Activated naive CD8-positive, alpha-beta T cell (primary cell): ENCODE data around the gene B4GAT1.

Source experiments
- H3K27ac Mint-ChIP-seq: one replicate; pipeline ENCODE4 v1.8.0; 2021; ENCODE audit warnings: mixed read lengths
- H3K27me3 Mint-ChIP-seq: one replicate; pipeline ENCODE4 v1.8.0; 2021; ENCODE audit warnings: mixed read lengths
- H3K36me3 Mint-ChIP-seq: one replicate; pipeline ENCODE4 v1.8.0; 2021; ENCODE audit warnings: mixed read lengths
- H3K4me1 Mint-ChIP-seq: one replicate; pipeline ENCODE4 v1.8.0; 2021; ENCODE audit warnings: low read depth, mixed read lengths
- H3K4me3 Mint-ChIP-seq: one replicate; pipeline ENCODE4 v1.8.0; 2021; ENCODE audit warnings: mild to moderate bottlenecking, mixed read lengths
- H3K9me3 Mint-ChIP-seq: one replicate; pipeline ENCODE4 v1.8.0; 2021; ENCODE audit warnings: low read depth, mixed read lengths

Gene B4GAT1

DNA sequence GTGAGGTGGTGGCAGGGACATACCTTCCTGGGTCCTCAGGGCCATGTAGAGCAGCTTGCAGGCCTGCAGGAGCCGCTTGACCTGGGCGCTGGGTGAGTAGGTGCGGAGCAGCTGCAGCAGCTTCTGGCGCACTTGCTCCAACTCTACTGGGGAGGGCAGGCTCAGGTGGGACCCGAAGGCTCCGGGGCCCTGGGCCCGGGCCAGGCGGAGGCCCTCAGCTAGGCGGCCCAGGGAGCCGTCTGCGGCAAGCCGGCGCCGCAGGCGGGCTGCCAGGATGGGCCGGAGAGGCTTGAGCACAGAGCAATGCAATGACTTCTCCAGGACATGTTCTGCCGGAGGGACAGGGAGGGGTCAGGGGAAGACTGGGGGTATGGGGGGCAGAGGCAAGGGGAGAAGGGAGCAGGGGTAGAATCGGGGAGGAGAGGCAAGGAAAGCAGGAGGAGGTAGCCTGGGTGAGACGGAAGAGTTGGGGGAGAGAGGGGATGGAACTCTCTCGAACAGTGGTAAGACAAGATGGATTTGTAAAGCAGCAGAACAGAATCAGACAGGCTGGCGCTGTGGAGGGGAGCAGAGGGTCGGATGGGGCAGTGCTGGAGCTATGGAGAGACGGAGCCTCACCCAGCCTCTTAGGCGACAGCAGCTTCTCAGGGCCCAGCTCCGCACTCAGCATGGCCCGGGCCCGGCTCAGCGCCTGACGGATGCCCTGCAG lies 13.4 kb downstream of the B4GAT1 start:
- Mint-ChIP-seq H3K4me3 (no peak overlapping the region), H3K4me1 (peaks cover 28% of the 10 kb centered on the region), H3K36me3 (no peaks in the 10 kb centered on the region), H3K9me3 (no peaks in the 10 kb centered on the region), H3K27ac (no peak overlapping the region), H3K27me3 (no peaks in the 10 kb centered on the region)

DNA sequence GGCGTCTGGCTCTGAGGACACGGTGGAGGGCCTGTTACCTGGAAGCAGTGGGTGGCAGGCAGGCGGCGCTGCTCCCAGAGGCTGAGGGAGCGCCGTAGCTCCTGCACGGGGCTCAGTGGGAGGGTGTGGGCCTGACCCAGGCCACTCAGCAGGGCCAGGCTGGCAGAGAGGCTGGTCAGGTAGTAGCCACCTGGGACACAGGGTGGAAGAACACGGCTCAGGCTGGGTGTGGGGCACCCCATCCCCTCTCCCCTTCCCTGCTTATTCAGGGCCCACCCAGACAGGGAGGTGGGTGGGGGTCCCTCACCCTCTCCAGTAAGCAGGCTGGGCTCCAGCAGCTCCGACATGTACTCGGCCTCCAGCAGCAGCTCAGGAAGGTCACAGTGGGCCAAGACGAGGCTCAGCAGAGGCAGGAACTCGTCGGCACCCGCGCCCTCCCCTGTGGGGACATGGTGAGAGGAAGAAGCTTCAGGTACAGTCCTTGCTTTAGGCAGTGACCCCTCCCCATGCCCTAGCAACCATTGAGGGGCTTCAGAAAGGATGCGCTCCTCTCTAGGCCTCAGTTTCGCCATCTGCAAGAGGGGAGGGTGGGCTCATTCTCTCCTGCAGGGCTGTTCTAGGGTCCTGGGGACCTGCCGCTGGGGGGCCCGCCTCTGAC lies 14.1 kb downstream of the B4GAT1 start:
- Mint-ChIP-seq H3K27me3 (no peaks in the 10 kb centered on the region), H3K27ac (no peak overlapping the region), H3K36me3 (no peaks in the 10 kb centered on the region), H3K9me3 (no peaks in the 10 kb centered on the region), H3K4me1 (peaks cover 32% of the 10 kb centered on the region), H3K4me3 (no peak overlapping the region)

DNA sequence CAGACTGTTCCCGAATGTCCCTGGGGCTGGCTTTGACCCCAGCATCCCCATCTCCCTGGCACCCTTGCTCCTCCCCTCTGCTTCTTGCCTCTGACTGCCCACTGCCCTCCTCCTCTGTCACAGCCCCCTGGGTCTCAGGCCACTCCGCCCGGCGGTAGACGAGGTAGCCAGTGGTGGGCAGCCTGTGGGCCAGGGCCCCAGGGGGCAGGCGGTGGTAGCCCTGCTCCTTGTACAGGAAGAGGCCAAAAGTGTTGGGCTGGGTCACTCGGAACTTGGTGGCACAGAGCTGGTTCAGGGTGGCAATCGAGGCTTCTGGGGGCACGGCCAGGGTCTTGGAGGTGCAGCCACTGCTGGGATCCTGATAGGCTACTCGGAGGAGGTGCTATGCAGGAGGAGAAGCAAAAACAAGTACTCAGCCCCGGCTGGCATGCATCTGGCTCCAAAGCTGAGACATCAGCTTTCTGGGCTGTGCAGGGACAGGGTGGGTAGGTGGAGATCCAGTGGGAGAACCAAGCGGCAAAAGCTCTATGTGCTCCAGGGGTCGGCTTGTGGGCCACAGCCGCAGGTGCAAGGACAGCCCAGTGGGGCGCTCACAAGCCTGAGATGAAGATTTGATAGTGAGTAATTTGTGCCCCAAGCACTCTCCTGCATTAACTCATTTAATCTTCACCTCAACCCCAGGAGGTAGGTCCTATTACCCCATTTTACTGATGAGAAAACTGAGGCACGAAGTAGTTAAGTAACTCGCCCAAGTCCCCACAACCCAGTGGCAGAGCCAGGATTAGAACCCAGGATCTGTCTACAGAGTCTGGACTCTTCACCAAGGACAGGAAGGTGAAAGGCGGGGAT lies 14.8 kb downstream of the B4GAT1 start:
- H3K36me3 Mint-ChIP-seq = no peaks in the 10 kb centered on the region
- no peaks in the 10 kb centered on the region for H3K27me3 Mint-ChIP-seq
- no peaks in the 10 kb centered on the region for H3K9me3 Mint-ChIP-seq
- H3K27ac Mint-ChIP-seq = no peak overlapping the region
- H3K4me3 Mint-ChIP-seq = no peak overlapping the region
- peaks cover 35% of the 10 kb centered on the region for H3K4me1 Mint-ChIP-seq

DNA sequence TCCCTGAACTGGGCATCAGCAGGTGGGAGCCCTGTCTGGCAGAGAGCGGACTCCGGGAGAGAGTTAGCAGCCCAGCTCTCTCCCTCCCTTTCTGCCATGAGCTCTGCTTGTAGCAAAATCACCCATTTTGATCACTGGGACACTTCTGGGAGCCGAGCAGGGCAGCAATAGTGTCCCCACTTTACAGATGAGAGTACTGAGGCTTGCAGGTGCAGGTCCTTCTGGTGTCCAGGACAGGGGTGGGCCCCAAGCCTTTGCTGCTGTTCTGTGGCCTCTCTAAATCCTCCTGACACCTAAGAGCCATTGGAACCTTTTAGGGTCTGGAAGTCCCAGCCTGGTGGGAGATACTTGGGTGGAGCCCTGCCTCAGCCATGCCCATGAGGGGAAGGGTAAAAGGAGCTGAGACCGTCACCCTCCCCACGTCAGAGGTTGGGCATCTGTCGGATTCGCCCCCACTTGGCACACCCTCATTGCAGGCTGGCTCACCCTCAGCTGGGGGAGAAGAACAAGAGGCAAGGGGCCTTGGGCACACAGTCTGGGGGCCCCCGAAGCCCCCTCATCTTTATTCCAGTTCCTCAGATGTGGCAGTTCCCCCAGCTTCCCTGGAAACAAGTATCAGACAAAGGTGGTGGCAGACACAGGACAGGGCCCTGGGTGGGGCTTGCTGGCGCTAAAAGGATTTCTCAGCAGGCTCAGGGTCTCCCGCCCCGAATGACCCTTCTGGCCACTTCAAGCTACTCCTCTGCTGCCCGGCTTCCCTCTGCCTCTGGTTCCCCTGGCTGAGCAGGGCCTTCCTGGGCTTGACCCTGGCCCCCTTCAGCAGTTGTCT lies 15.7 kb downstream of the B4GAT1 start:
- Mint-ChIP-seq H3K36me3 (no peaks in the 10 kb centered on the region), H3K27me3 (no peaks in the 10 kb centered on the region), H3K27ac (no peak overlapping the region), H3K9me3 (no peaks in the 10 kb centered on the region), H3K4me3 (no peak overlapping the region), H3K4me1 (peaks cover 32% of the 10 kb centered on the region)

DNA sequence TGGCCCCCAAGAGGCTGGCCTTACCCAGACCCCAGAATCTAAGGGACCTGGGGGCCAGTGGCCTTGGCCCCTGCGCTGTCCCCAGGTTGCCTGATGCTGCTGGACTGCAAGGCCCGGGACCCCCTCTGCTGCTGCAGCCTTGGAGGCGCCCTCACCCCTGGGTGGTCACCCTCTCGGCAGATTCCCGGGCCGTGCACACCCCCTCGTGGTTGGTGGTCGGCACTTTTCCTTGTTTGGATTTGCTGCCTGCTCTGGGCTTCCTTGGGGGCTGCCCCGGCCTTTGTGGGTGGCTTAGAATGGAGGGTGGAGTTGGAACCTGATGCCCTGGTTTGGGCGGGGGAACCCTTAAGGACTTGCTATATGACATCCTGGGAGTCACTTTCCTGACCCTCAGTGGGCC lies 16.5 kb downstream of the B4GAT1 start:
- Mint-ChIP-seq H3K36me3 (no peaks in the 10 kb centered on the region), H3K9me3 (no peaks in the 10 kb centered on the region), H3K4me3 (no peak overlapping the region), H3K27ac (no peak overlapping the region), H3K4me1 (peaks cover 31% of the 10 kb centered on the region), H3K27me3 (no peaks in the 10 kb centered on the region)

DNA sequence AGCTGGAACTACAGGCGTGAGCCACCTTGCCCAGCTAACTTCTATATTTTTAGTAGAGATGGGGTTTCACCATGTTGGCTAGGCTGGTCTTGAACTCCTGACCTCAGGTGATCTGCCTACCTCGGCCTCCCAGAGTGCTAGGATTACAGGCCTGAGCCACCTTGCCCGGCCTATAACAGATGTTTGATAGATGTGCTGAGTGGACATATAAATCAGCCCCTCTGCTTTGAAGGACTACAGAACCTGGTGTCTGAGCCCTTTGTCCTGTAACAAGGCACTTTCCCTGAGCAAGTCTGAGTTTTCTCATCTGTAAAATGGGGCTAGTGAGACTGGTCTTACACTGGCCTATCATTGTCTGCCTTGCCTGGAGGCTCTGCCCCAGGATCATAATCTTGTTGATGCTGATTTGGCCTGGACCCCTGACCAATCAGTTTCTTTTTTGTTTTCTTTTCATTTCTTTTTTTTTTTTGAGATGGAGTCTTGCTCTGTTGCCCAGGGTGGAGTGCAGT lies 18.2 kb downstream of the B4GAT1 start:
- Mint-ChIP-seq H3K27ac (no peak overlapping the region), H3K36me3 (no peaks in the 10 kb centered on the region), H3K9me3 (no peaks in the 10 kb centered on the region), H3K4me1 (peaks cover 30% of the 10 kb centered on the region), H3K4me3 (no peak overlapping the region), H3K27me3 (no peaks in the 10 kb centered on the region)

DNA sequence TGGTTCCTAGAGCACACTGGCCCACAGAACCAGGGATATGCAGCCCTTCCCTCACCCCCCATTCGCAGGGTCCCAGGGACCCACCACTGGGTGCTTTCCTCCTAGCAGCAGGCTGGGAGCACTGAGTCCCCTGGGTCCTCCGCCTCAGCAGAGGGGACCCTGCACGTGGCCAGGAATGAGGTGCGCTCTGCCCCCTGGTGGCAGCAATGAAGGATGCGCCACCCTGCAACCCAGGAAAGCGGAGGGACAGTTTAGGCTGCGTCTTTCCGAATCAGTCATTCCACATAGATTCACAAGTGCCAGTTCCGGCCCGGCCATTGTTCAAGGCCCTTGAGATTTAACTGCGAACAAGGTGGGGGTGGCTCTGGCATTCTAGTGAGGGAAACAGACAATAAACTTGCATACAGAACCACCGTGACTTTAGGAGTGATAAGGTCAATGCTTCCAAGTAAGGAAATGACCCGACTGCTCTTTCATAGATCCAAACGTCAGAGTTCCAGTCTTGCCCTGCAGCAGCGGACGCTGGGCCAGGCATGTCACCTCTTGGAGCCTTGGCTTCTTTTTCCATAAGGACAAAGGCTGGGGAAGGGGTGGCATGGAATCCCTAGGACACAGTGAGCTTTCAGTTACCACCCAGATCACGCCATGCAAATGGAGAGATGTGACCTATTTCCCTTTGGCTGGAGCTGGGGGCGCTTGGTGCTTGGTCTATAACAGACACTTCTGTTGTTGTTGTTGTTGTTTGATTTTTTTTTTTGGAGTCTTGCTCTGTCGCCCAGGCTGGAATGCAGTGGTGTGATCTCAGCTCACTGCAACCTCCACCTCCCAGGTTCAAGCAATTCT lies 18.9 kb downstream of the B4GAT1 start:
- Mint-ChIP-seq H3K4me3 (peak overlapping the region; percentile 57), H3K9me3 (no peaks in the 10 kb centered on the region), H3K27me3 (no peaks in the 10 kb centered on the region), H3K4me1 (peaks cover 36% of the 10 kb centered on the region), H3K27ac (peak overlapping the region; percentile 87), H3K36me3 (no peaks in the 10 kb centered on the region)

DNA sequence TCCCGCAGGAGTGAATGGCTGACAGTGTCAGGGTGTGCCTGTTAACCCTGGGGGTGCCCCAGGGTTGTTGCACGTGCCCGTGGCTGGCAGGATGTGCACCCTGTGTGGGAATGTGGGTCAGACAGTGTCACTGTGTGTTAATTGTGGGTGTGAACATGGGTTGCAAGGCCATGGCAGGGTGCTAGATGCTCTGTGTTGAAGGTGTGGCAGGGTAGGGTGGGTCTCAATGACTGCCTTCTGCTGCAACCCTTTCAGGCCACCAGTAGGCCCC lies 19.5 kb downstream of the B4GAT1 start:
- Mint-ChIP-seq H3K4me1 (peaks cover 41% of the 10 kb centered on the region), H3K27me3 (no peaks in the 10 kb centered on the region), H3K36me3 (no peaks in the 10 kb centered on the region), H3K27ac (peak overlapping the region; percentile 87), H3K4me3 (peak overlapping the region; percentile 57), H3K9me3 (no peaks in the 10 kb centered on the region)

DNA sequence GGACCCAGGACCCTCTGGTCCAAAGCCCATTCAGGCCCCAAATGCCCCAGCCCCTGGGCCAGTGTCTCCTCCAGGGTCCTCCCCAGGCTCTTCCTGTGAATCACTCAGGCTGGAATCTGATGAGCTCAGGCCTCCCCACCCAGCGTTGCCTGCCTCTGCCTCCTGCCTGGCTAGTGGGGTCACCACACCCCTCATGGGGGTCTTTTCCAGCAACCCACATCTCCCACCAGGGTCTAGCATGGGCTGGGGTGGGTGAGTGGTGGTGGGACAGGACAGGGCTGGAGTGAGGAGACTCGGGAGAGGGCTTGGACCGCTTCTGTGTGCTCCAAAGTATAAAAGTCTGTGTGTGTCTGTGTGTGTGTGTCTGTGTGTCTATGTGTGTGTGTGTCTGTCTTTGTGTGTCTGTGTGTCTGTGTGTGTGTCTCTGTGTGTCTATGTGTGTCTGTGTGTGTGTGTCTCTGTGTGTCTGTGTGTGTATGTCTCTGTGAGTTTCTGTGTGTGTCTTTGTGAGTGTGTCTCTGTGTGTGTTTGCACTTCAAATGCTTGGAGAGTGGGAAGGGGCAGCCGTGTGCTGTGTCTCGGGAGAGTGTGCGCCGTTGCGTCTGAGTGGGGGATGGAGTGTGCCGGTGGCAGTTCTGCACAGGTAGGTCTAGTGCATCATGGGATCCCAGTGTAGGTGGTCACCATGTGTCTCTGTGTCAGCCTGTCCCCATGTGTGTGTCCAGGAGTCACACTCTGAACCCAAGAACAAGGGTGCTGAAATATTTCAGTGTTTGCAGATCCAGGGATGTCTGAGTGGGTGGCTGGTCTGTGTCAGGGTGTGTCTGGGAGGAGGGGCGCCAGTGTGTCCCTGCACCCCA lies 20.0 kb downstream of the B4GAT1 start:
- H3K4me3 Mint-ChIP-seq = peak overlapping the region; percentile 53

DNA sequence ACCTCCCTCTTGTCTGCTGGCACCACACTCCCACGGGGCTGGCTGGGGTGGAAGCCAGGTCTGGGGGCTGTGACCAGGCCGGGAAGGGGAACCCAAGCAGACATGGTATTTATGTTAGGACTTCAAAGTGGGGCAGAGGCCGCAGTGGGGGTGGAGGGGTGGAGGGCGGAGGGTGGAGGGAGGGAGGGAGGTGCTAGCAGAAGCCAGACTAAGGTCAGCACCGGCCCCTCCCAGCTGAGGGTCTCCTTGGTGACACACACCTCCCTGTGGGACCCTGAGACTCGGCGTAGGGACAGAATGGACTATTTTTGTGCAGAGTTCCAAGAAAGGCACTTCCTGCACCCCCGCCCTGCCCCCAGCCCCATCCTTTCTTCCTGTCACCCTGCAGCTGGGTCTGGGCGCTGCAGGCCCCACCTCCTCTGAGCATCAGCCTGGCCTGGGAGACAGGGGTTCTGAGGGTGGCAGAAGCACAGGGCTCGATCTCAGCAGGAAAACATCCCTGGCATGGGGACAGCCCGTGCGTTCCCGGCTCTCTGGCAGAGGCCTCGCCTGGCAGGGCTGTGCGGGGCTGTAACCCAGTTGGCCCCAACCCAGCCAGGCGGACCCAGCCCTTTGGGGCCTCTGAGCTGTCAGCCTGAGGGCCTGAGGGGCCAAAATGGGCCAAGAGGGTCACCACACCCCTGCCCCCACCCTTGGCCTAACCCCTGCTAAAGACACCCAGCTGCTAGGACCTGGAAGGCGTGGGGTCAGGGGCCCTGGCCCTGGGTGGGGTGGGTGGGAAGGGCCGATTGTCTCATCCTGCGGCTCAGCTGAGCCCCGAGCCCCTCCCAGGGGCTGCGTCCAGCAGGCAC lies 20.9 kb downstream of the B4GAT1 start:
- Mint-ChIP-seq H3K4me3 (peak overlapping the region; percentile 32), H3K4me1 (peaks cover 52% of the 10 kb centered on the region), H3K27me3 (no peaks in the 10 kb centered on the region), H3K9me3 (no peaks in the 10 kb centered on the region), H3K27ac (peak overlapping the region; percentile 85), H3K36me3 (no peaks in the 10 kb centered on the region)

More for the DNA sequence above, 20.0 kb downstream of the B4GAT1 start:
- Mint-ChIP-seq H3K36me3 (no peaks in the 10 kb centered on the region), H3K27ac (peak overlapping the region; percentile 87), H3K4me1 (peaks cover 46% of the 10 kb centered on the region), H3K27me3 (no peaks in the 10 kb centered on the region), H3K9me3 (no peaks in the 10 kb centered on the region)

DNA sequence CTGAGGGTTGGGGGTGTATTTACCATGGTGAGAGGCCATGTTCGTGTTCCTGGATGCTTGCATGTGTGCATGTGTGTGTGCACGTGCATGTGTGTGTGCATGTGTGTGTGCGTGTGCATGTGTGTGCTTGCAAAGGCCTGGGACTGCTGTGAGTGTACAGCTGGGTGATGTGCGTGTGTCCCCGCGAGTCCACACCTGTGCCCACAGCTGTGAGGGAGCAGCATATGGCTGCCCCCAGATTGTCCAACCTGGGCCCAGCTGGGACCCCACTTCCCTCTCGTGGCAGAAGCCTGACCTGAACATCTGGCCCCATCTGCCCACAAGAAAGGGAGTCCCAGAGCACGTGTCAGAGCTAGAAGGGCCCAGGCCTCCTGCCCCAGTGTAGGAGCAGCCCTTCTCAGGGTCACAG lies 22.2 kb downstream of the B4GAT1 start:
- Mint-ChIP-seq H3K9me3 (no peaks in the 10 kb centered on the region), H3K36me3 (no peaks in the 10 kb centered on the region), H3K27me3 (no peaks in the 10 kb centered on the region), H3K27ac (peak overlapping the region; percentile 85), H3K4me1 (peaks cover 54% of the 10 kb centered on the region), H3K4me3 (no peak overlapping the region)

DNA sequence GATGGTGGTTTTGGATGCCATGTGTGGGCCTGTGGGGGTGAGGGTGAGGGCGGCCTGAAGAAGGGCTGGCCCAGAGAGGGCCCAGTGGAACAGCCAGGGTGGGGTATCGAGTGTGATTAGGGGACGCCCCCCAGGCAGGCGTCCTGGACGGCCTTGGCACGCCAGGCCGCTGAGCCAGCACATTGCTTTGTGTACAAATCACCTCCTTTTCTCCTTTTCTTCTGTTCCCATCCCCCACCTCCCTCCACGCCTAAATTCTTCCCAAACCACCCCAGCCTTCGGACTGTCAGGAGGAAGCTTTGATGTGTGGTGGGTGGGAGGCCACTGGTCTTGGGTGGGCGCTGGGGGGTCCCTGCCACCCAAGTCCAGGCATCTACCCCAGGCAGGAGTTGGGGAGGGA lies 22.8 kb downstream of the B4GAT1 start:
- H3K27ac Mint-ChIP-seq = peak overlapping the region; percentile 51

More for the DNA sequence above, 22.8 kb downstream of the B4GAT1 start:
- Mint-ChIP-seq H3K4me1 (peaks cover 59% of the 10 kb centered on the region), H3K9me3 (no peaks in the 10 kb centered on the region), H3K4me3 (no peak overlapping the region), H3K36me3 (no peaks in the 10 kb centered on the region), H3K27me3 (no peaks in the 10 kb centered on the region)
